Colonic mucosa (tissue), 4 donors: Measurements from ENCODE around the gene MED26. TPM values are rescaled to one million over a fixed set of nuclear protein-coding genes. Genes with fewer than 3 reads are reported as not detected.

ENCODE experiments used
- DNase-seq: peaks from one replicate; pipeline ENCODE4 v3.0.0-alpha.2; 2020
- H3K27ac ChIP-seq: fragments of 200-600 bp; one replicate; pipeline ENCODE4 v1.8.0; 2021
- H3K27me3 ChIP-seq: fragments of 200-600 bp; one replicate; pipeline ENCODE4 v1.8.0; 2021
- H3K36me3 ChIP-seq: fragments of 200-600 bp; one replicate; pipeline ENCODE4 v1.8.0; 2021
- H3K4me1 ChIP-seq: fragments of 200-600 bp; one replicate; pipeline ENCODE4 v1.8.0; 2021; ENCODE audit warnings: mild to moderate bottlenecking
- H3K4me3 ChIP-seq: fragments of 200-600 bp; one replicate; pipeline ENCODE4 v1.8.0; 2021
- H3K9ac ChIP-seq, 2 donors: one replicate each; pipeline ENCODE4 v1.7.0; 2013; ENCODE audit warnings: control low read depth in 2 of 2, low read depth in 2 of 2, low read length in 2 of 2
- H3K9me3 ChIP-seq: fragments of 200-600 bp; one replicate; pipeline ENCODE4 v1.8.0; 2021
- intact Hi-C: fragments of 100-400 bp; cut with DNase I; formaldehyde crosslinking; loops from one replicate; pipeline ENCODE4 v1.14.1; 2022
- total RNA-seq, 2 donors: library from RNA; stranded (reverse); fragmentation: NEBNext Ultra II Directional in 1 of 2; extraction: Animal tissue kit (Norgen Biotek cat#: 25700) in 1 of 2; gene quantifications; one replicate each; pipeline ENCODE4 v1.2.1, GENCODE V29; 2021
- TF ChIP-seq, protein P1 (sequence below): fragments of 200-600 bp; IDR thresholded peaks from one replicate; pipeline ENCODE4 v1.8.0; 2022; ENCODE audit warnings: antibody characterized with exemption, mild to moderate bottlenecking
- donor health status: healthy.
- donor health status: DM: no; HTN: no; CAD: no.
- donor health status: DM: no; HTN: no; CAD: no.

The MED26 gene
- total RNA-seq, 2 donors from 2014 or later: 10.0 to 11.9 TPM

DNA sequence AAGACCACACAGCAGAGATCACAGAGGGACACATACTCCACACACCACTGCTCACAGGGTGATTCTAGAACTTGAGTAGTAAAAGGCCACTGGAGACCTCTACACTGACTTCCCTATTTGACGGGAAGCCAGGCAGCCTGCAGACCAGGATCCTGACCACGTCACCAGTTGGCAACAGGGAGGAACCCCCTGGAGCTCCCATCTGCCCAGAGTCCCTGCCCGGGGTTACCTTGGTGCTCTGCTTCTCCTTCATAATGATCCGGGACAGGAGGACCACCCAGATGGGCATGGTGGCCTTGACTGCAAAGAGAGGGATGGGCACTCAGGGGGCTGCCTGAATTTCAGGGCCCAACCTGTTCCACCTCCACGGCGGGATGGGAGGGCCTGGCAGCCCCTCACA lies 56.7 kb downstream of the MED26 start:
- peaks cover 8% of the 10 kb centered on the region for H3K4me1 ChIP-seq
- peaks cover 13% of the 10 kb centered on the region for H3K36me3 ChIP-seq
- H3K27ac ChIP-seq: peak overlapping the region; percentile 74
- H3K9me3 ChIP-seq: no peaks in the 10 kb centered on the region
- TF ChIP-seq, protein P1, sequence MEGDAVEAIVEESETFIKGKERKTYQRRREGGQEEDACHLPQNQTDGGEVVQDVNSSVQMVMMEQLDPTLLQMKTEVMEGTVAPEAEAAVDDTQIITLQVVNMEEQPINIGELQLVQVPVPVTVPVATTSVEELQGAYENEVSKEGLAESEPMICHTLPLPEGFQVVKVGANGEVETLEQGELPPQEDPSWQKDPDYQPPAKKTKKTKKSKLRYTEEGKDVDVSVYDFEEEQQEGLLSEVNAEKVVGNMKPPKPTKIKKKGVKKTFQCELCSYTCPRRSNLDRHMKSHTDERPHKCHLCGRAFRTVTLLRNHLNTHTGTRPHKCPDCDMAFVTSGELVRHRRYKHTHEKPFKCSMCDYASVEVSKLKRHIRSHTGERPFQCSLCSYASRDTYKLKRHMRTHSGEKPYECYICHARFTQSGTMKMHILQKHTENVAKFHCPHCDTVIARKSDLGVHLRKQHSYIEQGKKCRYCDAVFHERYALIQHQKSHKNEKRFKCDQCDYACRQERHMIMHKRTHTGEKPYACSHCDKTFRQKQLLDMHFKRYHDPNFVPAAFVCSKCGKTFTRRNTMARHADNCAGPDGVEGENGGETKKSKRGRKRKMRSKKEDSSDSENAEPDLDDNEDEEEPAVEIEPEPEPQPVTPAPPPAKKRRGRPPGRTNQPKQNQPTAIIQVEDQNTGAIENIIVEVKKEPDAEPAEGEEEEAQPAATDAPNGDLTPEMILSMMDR: no peak
- intact Hi-C loops: loop anchor here (5.0 kb wide), 1 partner anchor 56 kb away; the partner anchor contains the start of gene MED26
- H3K9ac ChIP-seq: peak overlapping the region; percentile 88 to 92
- peak overlapping the region; percentile 99 for H3K4me3 ChIP-seq
- no peaks in the 10 kb centered on the region for H3K27me3 ChIP-seq
- DNase-seq: no peak

GRCh38 chr19:16569609-16570320 lies 58.2 kb downstream of the MED26 start:
- no peak overlapping the region for H3K4me3 ChIP-seq
- peak overlapping the region in 1 of 2 donors; percentile 38 for H3K9ac ChIP-seq
- H3K27me3 ChIP-seq: no peaks in the 10 kb centered on the region
- peaks cover 7% of the 10 kb centered on the region for H3K36me3 ChIP-seq
- TF ChIP-seq, protein P1: no peak
- no peak for DNase-seq
- H3K27ac ChIP-seq: no peak overlapping the region
- H3K9me3 ChIP-seq: no peaks in the 10 kb centered on the region
- H3K4me1 ChIP-seq: peaks cover 8% of the 10 kb centered on the region
- intact Hi-C loops: loop anchor here (5.0 kb wide), 1 partner anchor 58 kb away; the partner anchor contains the start of gene MED26

DNA sequence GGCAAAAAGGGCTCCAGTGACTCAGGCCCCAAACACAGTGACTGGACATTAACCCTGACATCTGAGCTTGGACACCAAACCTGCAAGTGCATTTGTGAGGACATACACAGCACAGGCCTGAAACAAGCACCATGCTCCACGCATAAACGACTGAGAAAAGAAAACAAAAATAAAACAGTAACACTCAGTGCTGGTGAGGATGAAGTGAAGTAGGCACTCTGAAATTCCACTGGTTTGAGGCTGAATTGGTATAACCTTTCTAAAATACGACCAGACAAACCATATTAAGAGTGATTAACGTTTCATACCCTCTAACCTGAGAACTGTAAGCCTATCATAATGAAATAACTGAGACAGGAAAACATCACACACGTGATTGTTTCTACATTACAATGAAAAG lies 61.3 kb downstream of the MED26 start:
- no peaks in the 10 kb centered on the region for H3K27me3 ChIP-seq
- H3K4me3 ChIP-seq: no peak overlapping the region
- no peaks in the 10 kb centered on the region for H3K4me1 ChIP-seq
- H3K27ac ChIP-seq: peak overlapping the region; percentile 24
- peaks cover 7% of the 10 kb centered on the region for H3K36me3 ChIP-seq
- no peaks in the 10 kb centered on the region for H3K9me3 ChIP-seq
- intact Hi-C loops: no loop called here
- TF ChIP-seq, protein P1: no peak
- no peak for DNase-seq
- H3K9ac ChIP-seq: no peak overlapping the region

DNA sequence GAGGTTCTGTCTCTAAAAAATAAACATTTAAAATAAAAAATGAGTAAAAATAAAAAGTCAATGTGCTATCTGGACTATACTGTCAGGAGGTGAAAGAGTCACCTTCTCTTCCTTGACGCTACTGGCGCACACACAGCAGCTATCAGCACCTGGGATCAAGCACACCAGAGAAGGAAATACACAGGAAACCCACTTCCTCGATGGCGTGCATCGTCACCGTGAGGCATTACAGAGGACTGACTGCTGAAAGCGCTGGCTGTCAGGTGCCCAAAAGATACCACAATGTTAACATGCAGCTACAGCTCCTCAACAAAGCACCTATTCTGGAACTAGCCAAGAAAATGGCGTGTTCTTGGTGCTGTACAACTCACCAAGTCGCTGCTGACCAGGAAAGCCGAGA lies 61.8 kb downstream of the MED26 start:
- Histone ChIP-seq H3K4me1 (no peaks in the 10 kb centered on the region), H3K27me3 (no peaks in the 10 kb centered on the region), H3K9me3 (no peaks in the 10 kb centered on the region), H3K27ac (peak overlapping the region; percentile 24), H3K4me3 (no peak overlapping the region), H3K36me3 (peaks cover 7% of the 10 kb centered on the region), H3K9ac (no peak overlapping the region)
- TF ChIP-seq, protein P1: no peak
- intact Hi-C loops: no loop called here
- DNase-seq: peak; percentile 42

GRCh38 chr19:16564842-16565241 lies 63.2 kb downstream of the MED26 start:
- no peak overlapping the region for H3K4me3 ChIP-seq
- H3K9me3 ChIP-seq: no peaks in the 10 kb centered on the region
- no peak for DNase-seq
- no peak overlapping the region for H3K9ac ChIP-seq
- TF ChIP-seq, protein P1: no peak
- intact Hi-C loops: no loop called here
- no peak overlapping the region for H3K27ac ChIP-seq
- peaks cover 7% of the 10 kb centered on the region for H3K36me3 ChIP-seq
- H3K27me3 ChIP-seq: no peaks in the 10 kb centered on the region
- no peaks in the 10 kb centered on the region for H3K4me1 ChIP-seq
